GM10248 (cell line): ENCODE measurements around the gene ARMC12.

Experiments
- CTCF ChIA-PET: fragments of 300-600 bp; sonication (Branson Sonifier 250); formaldehyde crosslinking; extraction: SDS; loops from one replicate; lab custom pipeline; 2021; ENCODE audit warnings: antibody characterized with exemption; lab: Yijun Ruan, JAX
- POLR2A ChIA-PET: fragments of 350-650 bp; sonication (Branson Sonifier 250); formaldehyde crosslinking; extraction: SDS; loops from one replicate; lab custom pipeline; 2020; ENCODE audit warnings: antibody characterized with exemption; lab: Yijun Ruan, JAX
- DNase-seq: peaks from one replicate; pipeline ENCODE4 v3.0.0; 2012; ENCODE audit errors: extremely low spot score
- TF ChIP-seq, protein P1 (sequence below): IDR thresholded peaks from 2 replicates; pipeline ENCODE4 v1.5.1; 2012; ENCODE audit warnings: mild to moderate bottlenecking, low read depth; ENCODE audit errors: extremely low read depth, missing control alignments, control extremely low read depth

The ARMC12 gene

DNA sequence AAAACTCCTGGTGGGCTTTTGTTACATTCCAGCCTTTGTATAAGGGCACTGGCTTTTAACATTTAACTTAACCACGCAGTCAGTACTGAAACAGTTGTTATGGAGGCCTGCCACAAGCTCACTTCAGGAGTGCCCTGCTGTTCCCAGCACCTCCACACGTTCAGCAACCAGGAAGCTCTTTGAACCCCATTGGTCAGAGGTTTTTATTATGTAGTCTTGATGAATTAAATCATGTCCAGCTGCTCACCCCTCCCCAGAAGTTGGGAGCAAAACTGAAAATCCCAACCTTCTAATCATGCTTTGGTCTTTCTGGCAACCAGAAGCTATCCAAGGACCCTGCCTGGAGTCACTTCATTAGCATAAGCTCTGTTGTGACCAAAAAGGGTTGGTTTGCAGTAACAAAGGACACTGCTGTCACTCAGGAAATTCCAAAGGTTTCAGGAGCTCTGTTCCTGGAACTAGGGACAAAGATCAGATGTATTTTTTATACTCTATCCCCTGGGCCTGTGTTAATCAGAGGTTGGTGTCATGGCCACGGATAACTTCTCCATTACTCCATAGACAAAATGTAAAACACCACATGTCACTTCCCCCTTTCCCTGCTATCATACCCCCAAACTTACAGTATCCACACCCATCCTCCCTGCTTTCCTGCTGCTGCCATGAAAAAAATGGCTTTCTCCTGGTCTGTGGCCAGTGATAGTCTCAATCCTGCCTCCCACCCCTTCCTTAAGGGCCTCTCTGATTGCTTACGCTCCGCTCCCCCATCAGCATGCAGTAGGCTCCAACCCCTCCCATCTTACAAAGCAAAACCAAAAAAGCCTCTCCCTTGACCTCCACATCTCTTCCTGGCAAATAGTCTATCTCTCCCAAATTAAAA lies 3.1 kb downstream of the ARMC12 start:
- TF ChIP-seq, protein P1, sequence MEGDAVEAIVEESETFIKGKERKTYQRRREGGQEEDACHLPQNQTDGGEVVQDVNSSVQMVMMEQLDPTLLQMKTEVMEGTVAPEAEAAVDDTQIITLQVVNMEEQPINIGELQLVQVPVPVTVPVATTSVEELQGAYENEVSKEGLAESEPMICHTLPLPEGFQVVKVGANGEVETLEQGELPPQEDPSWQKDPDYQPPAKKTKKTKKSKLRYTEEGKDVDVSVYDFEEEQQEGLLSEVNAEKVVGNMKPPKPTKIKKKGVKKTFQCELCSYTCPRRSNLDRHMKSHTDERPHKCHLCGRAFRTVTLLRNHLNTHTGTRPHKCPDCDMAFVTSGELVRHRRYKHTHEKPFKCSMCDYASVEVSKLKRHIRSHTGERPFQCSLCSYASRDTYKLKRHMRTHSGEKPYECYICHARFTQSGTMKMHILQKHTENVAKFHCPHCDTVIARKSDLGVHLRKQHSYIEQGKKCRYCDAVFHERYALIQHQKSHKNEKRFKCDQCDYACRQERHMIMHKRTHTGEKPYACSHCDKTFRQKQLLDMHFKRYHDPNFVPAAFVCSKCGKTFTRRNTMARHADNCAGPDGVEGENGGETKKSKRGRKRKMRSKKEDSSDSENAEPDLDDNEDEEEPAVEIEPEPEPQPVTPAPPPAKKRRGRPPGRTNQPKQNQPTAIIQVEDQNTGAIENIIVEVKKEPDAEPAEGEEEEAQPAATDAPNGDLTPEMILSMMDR: no peak
- POLR2A ChIA-PET: no interaction called here

DNA sequence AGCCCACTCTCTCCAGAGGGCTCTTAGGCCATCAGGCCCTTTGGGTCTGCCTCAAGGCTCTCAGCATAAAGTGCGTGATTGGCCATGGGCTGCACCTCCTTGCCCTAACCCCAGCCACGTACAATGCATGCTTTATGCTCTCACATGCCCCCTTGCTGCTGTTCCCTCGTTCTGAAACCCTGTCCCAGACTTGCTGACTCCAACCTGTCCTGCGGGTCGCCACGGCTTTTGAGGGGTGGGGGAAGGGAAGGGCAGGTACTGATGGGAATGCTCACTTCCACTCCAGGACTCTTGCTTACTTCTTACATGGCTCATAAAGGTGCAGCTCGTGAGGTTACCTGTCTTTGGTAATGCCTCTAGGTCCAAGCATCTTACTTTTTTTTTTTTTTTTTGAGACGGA lies 6.0 kb downstream of the ARMC12 start:
- POLR2A ChIA-PET: interaction anchor here (0.7 kb wide), 1 partner anchor 170 kb away, joined by 5 read pairs; no protein-coding TSS in a partner anchor
- TF ChIP-seq, protein P1: no peak
- DNase-seq: no peak
- CTCF ChIA-PET: interaction anchor here (0.7 to 1.6 kb wide), 5 partner anchors 17 to 220 kb away, joined by 3 to 7 read pairs (median 3); no protein-coding TSS in a partner anchor

More for the DNA sequence above, 3.1 kb downstream of the ARMC12 start:
- CTCF ChIA-PET: interaction anchor here (0.8 to 9.9 kb wide), 8 partner anchors 12 to 218 kb away, joined by 3 to 213 read pairs (median 20); no protein-coding TSS in a partner anchor
- DNase-seq: no peak

DNA sequence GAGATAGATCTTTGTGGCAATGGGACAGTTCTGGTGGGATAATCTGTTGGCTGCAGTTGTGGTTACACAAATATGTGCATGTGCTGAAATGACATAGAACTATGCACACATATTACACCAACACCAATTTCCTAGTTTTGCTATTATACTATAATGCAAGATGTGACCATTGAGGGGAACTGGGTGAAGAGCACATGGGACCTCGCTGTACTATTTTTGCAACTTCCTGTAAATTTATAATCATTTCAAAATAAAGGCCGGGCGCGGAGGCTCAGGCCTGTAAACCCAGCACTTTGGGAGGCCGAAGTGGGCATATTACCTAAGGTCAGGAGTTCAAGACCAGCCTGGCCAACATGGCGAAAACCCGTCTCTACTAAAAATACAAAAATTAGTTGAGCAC lies 8.7 kb downstream of the ARMC12 start:
- CTCF ChIA-PET: interaction anchor here (2.7 kb wide), 1 partner anchor 9 kb away, joined by 21 read pairs; the partner anchor contains the start of gene ARMC12
- DNase-seq: no peak
- POLR2A ChIA-PET: no interaction called here
- TF ChIP-seq, protein P1: no peak

DNA sequence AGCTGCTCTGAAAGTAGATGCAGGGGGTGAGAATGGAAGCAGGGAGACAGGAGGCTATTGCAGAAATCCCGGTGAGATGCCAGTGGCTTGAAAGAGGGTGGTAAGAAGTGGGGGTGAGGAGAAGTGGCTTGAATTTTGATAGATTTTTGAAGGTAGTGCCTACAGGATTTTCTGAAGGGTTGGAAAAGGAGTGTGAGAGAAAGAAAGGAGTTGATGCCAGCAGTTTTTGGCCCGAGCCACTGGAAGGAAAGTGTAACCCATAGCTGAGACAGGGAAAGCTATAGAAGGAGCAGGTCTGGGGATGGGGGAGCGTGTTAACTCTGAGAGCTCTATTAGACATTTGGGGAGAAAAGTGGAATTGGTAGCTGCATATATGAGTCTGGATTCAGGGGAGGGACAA lies 9.7 kb downstream of the ARMC12 start:
- CTCF ChIA-PET: interaction anchor here (0.8 to 2.7 kb wide), 4 partner anchors 10 to 162 kb away, joined by 3 to 21 read pairs (median 4); partner anchors contain the start of gene ARMC12
- DNase-seq: no peak
- POLR2A ChIA-PET: no interaction called here

DNA sequence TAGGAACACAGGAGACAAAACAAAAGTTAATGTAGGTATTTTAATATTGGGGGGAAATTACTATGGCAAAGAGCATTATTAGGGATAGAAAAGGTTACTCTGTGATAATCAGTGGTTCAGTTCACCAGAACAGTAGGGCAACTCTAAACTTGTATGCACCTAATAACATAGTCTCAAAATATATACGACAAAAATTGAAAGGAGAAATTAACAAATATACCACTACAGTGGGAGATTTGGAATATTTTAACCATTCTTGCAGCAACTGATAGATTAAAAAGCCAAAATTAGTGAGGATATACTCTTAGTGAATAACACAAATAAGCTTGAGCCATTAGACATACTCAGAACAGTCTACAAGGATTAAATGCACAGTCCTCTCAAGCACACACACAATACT lies 11.0 kb downstream of the ARMC12 start:
- TF ChIP-seq, protein P1: no peak
- ChIA-PET CTCF (interaction anchor here (1.0 to 8.3 kb wide), 3 partner anchors 11 to 224 kb away, joined by 3 to 67 read pairs (median 21); partner anchors contain the start of gene ARMC12), POLR2A (no interaction called here)
- DNase-seq: no peak

More for the DNA sequence above, 9.7 kb downstream of the ARMC12 start:
- TF ChIP-seq, protein P1: no peak

DNA sequence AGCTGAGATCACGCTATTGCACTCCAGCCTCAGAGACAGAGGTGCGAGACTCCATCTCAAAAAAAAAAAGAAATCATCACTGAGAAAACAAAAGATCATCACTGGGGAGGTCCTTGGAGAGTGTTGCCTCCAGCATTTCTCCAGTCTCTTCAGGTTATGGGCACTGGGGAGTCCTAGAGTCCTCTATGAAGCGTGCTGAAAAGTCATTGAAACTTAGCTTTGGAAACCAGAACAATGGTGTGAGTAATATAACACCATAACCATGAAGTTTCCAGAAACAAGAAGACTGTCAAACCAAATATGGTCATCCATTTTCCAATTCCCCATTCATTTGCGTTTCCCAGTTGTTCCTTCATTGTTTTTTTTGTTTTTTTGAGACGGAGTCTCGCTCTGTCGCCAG lies 13.7 kb downstream of the ARMC12 start:
- ChIA-PET POLR2A (no interaction called here), CTCF (interaction anchor here (1.7 to 8.3 kb wide), 2 partner anchors 14 to 228 kb away, joined by 6 to 67 read pairs; partner anchors contain the start of gene ARMC12)
- TF ChIP-seq, protein P1: no peak
- DNase-seq: no peak
